Measurements from ENCODE around the gene IL17B.

DNA sequence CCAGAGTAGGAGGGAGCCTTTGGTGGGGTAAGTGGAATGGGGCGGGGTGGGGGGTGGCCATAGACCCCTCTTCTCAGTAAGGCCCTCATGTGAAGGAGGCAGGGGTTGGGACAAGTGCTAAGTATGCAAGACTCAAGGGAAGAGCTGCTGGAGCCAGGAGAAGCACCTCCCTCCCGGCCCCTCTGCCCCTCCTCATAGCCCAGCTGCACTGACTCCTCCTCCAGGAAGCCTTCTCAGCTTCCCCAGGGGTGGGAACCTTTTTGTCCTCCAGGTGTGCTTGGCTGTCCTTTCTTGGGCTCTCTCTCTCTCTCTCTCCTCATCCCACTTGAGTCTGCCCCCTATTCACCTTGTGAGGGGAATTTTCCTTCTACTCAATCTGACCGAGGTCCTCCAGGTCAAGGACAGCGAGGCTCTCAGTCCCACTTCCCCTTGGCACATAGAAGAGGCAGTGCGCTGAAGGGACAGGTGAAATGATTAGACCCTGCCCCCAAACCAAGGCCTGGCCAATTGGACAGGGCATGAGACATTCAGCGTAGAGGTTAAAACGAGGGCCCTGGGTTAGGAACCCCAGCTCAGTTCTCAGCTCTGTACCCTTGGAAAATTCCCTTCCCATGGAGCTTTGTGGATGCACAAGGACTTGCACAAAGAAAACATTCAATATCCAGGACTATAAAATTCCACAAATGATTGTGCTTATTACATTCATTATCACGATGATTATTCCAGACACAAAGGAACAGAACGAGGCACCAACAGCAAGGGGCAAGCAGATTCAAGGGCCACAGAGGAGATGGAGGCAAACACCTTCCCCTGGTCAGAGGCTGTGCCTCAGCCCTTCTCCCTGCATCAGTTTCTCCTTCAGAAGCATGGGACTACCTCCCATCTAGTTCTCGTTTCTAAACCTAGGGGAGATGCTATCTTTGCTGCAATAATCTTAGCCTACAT, 45.6 kb upstream of the IL17B start:
- TF ChIP-seq, protein P1, sequence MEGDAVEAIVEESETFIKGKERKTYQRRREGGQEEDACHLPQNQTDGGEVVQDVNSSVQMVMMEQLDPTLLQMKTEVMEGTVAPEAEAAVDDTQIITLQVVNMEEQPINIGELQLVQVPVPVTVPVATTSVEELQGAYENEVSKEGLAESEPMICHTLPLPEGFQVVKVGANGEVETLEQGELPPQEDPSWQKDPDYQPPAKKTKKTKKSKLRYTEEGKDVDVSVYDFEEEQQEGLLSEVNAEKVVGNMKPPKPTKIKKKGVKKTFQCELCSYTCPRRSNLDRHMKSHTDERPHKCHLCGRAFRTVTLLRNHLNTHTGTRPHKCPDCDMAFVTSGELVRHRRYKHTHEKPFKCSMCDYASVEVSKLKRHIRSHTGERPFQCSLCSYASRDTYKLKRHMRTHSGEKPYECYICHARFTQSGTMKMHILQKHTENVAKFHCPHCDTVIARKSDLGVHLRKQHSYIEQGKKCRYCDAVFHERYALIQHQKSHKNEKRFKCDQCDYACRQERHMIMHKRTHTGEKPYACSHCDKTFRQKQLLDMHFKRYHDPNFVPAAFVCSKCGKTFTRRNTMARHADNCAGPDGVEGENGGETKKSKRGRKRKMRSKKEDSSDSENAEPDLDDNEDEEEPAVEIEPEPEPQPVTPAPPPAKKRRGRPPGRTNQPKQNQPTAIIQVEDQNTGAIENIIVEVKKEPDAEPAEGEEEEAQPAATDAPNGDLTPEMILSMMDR (IDR thresholded peaks at IDR 0.05) = no peak
- no peak for TF ChIP-seq POLR2A (IDR thresholded peaks at IDR 0.05)

Data from esophagus squamous epithelium (tissue), 4 donors.